Skeletal muscle tissue (tissue), 4 donors: ENCODE results near the gene LRR1. TPM values are rescaled to one million over a fixed set of nuclear protein-coding genes. Genes with fewer than 3 reads are reported as not detected.

ENCODE experiments used
- H3K27ac ChIP-seq: one replicate; pipeline ENCODE4 v1.7.0; 2013; ENCODE audit warnings: mild to moderate bottlenecking, low read depth, low read length, inconsistent platforms
- H3K27me3 ChIP-seq, 3 donors: one replicate each; pipeline ENCODE4 v1.7.0; 2013; ENCODE audit warnings: low read length in 3 of 3; ENCODE audit not compliant: control insufficient read depth in 3 of 3, insufficient read depth in 3 of 3
- H3K36me3 ChIP-seq, 3 donors: one replicate each; pipeline ENCODE4 v1.7.0; 2013; ENCODE audit warnings: low read length in 3 of 3; ENCODE audit not compliant: control insufficient read depth in 3 of 3, insufficient read depth in 3 of 3
- H3K4me1 ChIP-seq, 3 donors: one replicate each; pipeline ENCODE4 v1.7.0; 2013; ENCODE audit warnings: low read length in 3 of 3, mild to moderate bottlenecking in 3 of 3; ENCODE audit not compliant: control insufficient read depth in 3 of 3, insufficient read depth in 3 of 3
- H3K4me3 ChIP-seq, 3 donors: one replicate each; pipeline ENCODE4 v1.7.0; 2013; ENCODE audit warnings: low read length in 3 of 3
- H3K9ac ChIP-seq, 3 donors: one replicate each; pipeline ENCODE4 v1.7.0; 2013; ENCODE audit warnings: low read length in 3 of 3, mild to moderate bottlenecking in 3 of 3, moderate library complexity in 2 of 3, low read depth in 1 of 3
- H3K9me3 ChIP-seq, 3 donors: one replicate each; pipeline ENCODE4 v1.7.0; 2013; ENCODE audit warnings: low read length in 3 of 3; ENCODE audit not compliant: control insufficient read depth in 3 of 3
- total RNA-seq: library from RNA; depleted of rRNA; stranded (reverse); fragments of >200 nt; gene quantifications from one replicate; pipeline ENCODE4 v1.2.3, GENCODE V29; 2014
- donor health status: Osteomylitis.

Gene LRR1
- total RNA-seq, 1 donor from 2014 or later: 8.4 TPM

DNA sequence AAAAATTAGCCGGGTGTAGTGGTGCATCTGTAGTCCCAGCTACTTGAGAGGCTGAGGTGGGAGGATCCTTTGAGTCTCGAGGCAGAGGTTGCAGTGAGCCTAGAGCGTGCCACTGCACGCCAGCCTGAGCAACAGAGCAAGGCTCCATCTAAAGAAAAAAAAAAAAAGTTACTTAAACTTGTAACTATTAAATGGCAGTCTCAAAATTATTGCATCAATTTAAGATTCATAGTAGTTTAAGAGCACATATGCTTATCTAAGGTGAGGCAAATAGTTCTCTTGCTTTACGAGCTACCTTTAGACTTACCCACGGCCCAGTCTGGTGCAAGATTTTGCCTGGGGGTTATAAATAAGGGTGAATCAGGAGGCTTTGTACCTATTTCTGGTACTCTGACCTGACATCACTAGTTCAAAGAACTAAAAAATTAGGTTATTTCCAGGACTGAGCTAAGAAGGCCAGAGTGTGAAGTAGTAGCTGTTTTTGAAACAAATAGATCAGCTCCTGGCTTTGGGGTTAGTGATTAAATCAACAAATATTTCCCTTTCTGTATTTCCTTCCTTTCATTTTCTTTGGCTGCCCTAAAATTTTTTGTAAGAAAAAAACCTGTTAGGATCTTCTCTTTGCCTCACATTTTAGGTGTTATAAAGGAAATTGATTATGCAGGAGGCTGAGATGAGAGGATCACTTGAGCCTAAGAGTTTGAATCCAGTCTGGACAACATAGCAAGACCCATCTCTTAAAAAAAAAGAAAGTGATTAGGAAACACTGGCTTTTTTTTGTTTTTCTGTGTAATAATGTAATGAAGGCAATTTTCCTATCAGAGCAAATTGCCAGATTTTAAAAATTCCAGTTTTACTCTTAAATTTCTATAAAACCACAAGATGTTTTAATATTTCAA, 25.4 kb downstream of the LRR1 start:
- no peaks in the 10 kb centered on the region for H3K27me3 ChIP-seq
- no peak overlapping the region for H3K9ac ChIP-seq
- H3K9me3 ChIP-seq: no peaks in the 10 kb centered on the region
- H3K4me1 ChIP-seq: peaks cover 25 to 35% (median 25%) of the 10 kb centered on the region in 3 donors
- H3K4me3 ChIP-seq: no peak overlapping the region
- no peak overlapping the region for H3K27ac ChIP-seq
- peaks cover 0 to 6% (median 0%) of the 10 kb centered on the region in 3 donors for H3K36me3 ChIP-seq

DNA sequence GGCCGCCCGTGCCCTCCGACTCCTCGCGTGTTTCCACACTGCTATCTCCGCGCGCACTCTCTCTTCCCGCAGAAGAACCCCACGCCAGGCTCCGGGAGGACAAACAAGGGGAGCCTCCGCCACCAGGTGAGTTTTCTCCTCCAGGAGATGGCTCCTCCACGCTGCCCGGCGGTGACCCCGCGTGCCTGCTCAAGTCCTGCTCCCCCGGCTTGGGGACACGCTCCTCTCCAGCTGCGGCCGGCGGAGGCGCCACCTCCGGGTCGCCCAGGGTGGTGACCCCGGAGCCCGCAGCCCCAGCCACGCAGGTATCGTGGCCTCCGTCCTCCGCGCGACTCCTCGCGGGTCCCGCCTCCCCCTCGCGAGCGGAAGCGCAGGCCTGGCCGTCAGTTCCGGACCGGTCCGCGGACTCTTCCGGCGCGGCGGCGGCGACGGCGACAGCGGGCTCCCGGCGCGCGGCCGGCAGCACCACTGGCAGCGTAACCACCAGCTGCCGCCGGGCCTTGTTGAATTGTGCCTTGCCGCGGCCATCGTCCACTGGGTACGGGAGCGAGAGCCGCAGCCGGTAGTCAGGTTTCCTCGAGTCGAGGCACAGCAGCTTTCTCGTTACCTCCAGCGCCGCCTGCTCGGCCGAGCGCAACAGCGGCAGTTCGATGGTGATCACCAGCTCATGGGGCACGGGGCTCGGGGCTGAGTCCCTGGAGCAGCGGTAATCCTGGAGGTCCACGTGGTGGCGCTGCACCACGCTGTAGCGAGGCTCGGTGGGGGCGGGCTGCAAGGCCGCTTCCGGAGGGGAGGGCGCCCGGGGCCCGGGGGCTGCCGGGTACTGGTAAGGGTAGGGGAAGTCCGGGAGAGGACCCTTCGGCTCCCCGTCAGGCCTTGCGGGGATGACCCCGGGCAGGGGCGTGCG, 35.2 kb downstream of the LRR1 start:
- Histone ChIP-seq H3K4me3 (peak overlapping the region; percentile 88 to 97 (median 95)), H3K4me1 (peaks cover 12 to 24% (median 17%) of the 10 kb centered on the region in 3 donors), H3K27ac (peak overlapping the region; percentile 96), H3K9me3 (no peaks in the 10 kb centered on the region), H3K9ac (peak overlapping the region; percentile 90 to 96 (median 95)), H3K36me3 (peaks cover 0 to 8% (median 2%) of the 10 kb centered on the region in 3 donors), H3K27me3 (no peaks in the 10 kb centered on the region)

DNA sequence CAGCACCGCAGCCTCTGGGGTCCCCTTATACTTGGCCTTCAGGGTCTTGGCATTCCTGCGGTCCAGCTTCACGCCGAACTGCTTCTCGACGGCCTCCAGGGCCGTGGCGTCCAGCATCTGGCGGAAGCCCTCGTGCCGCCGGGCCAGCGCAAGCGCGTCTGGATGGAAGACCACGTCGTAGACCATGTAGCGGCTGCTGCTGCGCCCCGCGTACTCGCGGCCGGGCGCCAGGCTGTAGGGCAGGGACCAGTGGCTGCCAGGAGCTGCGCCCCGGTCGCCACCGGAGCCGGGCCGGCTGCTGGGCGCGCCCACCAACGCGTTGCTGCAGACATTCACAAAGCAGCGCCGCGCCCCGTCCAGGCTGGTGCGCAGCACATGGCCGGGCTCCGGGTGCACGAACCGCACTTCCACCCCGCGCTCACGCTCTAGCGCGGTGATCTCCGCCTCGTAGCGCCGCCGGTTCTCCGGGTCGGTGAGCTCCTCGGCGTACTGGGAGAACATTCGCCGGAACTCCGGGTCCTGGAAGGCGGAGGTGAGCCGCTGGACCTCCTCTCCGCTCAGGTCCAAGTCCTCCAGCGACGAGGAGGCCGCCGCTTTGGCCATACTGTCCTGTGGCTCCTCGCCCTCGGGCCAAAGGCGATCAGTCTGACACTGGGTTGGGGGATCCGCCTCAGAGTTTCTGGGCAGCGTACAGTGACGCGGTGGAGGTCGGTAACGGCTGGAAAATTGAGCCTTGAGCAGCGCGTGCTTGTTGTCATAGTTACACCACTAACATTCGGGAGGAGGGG, 36.0 kb downstream of the LRR1 start, which contains the start of gene DNAAF2:
Gene DNAAF2 (minus strand): TSS at position 698 of the 788 bp plus-strand sequence. CDS start 95 bp downstream, at position 603.
- Histone ChIP-seq H3K4me1 (peaks cover 12 to 24% (median 17%) of the 10 kb centered on the region in 3 donors), H3K4me3 (peak within 1 kb of the TSS; percentile 88 to 97 (median 95)), H3K9me3 (no peaks in the 10 kb centered on the region), H3K36me3 (peaks cover 0 to 8% (median 2%) of the 10 kb centered on the region in 3 donors), H3K27me3 (no peaks in the 10 kb centered on the region), H3K27ac (peak within 1 kb of the TSS; percentile 96), H3K9ac (peak within 1 kb of the TSS; percentile 90 to 96 (median 95))

DNA sequence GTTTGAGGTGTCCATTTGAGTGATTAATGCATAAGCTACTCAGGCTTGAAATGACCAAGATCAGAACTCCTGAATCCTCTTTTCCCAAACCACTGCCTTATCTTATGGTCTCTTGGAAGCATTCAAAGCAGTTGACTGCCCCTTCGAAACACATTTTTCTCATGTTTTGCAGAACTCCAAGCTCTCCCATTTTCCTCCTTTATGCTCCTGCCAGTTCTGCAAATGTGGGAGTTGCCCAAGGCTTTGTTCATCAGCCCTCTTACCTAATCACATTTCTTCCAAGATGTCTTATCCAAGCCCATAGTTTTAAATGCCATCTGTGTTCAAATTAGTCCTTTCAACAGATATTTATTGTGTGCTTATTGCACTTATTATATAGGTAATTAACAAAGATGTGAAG, 38.1 kb downstream of the LRR1 start:
- Histone ChIP-seq H3K9me3 (no peaks in the 10 kb centered on the region), H3K9ac (no peak overlapping the region), H3K4me3 (no peak overlapping the region), H3K27ac (no peak overlapping the region), H3K4me1 (peaks cover 10 to 22% (median 16%) of the 10 kb centered on the region in 3 donors), H3K36me3 (peaks cover 0 to 9% (median 2%) of the 10 kb centered on the region in 3 donors), H3K27me3 (no peaks in the 10 kb centered on the region)

DNA sequence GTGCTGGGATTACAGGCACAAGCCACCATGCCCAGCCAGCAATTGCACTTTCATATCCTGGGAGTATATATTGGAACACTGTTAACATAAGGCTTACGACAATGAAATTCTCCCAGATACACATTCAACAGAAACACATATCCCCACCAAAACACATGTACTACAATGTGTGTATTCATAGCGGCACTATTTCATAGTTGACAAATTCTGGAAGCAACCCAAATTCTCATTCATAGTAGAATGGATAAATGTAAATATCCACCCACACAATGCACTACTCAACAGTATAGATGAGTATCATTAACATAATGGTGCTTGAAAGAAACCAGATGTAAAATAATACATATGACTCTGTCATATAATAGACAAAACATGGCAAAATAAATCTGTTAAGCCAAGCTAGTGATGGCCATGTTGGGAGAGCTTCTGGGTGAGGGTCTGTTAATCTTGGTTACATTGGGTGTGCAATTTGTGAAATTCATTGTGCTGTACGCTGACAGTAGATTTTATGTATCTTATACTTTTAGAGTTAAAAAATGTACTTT, 38.9 kb downstream of the LRR1 start:
- Histone ChIP-seq H3K4me3 (no peak overlapping the region), H3K9me3 (no peaks in the 10 kb centered on the region), H3K36me3 (peaks cover 0 to 9% (median 2%) of the 10 kb centered on the region in 3 donors), H3K9ac (no peak overlapping the region), H3K27me3 (no peaks in the 10 kb centered on the region), H3K27ac (no peak overlapping the region), H3K4me1 (peaks cover 10 to 20% (median 17%) of the 10 kb centered on the region in 3 donors)

DNA sequence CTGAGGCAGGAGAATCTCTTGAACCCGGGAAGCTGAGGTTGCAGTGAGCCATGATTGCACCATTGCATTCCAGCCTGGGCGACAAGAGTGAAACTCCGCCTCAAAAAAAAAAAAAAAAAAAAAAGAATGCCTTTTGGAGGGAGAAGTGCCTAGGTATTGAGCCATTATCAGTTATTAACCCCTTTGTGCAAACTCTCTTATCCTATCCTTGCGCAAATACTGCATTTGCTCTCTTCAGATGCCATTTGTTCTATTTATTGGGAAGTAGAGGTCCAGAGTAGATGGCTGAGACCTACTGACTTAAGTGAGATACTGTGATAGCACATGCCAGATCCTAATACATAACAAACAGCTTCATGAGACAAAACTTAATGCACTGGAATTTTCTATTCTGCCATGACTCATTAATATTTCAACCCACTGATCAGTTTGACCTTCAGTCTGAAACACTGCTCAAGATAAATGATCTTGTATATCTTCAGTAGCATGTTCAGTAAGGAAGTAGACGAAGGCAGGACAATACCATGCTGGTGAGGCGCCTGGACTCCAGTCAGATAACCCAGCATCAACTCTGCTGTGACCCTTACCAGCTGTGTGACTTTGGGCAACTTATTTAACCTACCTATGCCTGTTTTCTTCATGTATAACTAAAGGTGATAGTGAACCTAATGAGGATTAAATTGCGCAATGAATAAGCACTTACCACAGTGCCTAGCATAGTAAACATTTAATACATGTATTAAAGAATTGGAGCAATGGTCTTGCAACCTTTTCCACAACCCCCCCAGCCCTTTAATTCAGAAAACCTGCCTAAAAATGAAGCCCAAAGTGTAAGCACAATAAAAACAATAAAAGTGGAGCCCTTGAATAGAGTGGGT, 42.0 kb downstream of the LRR1 start:
- H3K27ac ChIP-seq: no peak overlapping the region
- H3K9ac ChIP-seq: no peak overlapping the region
- no peaks in the 10 kb centered on the region for H3K27me3 ChIP-seq
- peaks cover 6 to 13% (median 6%) of the 10 kb centered on the region in 3 donors for H3K4me1 ChIP-seq
- no peak overlapping the region for H3K4me3 ChIP-seq
- no peaks in the 10 kb centered on the region for H3K9me3 ChIP-seq
- H3K36me3 ChIP-seq: peaks cover 0 to 9% (median 2%) of the 10 kb centered on the region in 3 donors

DNA sequence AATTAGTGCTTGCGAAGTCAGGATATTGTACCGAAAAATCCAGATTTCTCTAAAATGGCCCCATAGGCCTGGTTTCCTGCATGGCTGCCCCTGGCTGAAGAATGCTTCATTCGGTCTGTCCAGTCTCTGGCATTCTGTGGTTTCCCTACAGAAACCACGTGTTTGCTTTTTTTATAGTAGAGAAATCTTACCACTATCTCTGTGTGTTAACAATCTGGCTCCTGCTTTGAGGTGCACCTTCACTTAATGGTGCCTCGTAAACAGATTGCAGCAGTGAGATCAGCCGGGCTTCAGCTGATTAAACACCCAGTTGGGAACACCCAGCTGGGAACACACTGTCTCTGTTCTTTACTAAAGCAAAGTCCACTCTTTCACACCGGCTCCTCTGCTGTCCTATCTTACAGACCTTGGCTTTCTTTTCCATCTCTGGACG, 43.0 kb downstream of the LRR1 start:
- Histone ChIP-seq H3K36me3 (peaks cover 0 to 7% (median 2%) of the 10 kb centered on the region in 3 donors), H3K9ac (no peak overlapping the region), H3K4me1 (peaks cover 0 to 5% (median 4%) of the 10 kb centered on the region in 3 donors), H3K4me3 (no peak overlapping the region), H3K27me3 (no peaks in the 10 kb centered on the region), H3K9me3 (no peaks in the 10 kb centered on the region), H3K27ac (no peak overlapping the region)

DNA sequence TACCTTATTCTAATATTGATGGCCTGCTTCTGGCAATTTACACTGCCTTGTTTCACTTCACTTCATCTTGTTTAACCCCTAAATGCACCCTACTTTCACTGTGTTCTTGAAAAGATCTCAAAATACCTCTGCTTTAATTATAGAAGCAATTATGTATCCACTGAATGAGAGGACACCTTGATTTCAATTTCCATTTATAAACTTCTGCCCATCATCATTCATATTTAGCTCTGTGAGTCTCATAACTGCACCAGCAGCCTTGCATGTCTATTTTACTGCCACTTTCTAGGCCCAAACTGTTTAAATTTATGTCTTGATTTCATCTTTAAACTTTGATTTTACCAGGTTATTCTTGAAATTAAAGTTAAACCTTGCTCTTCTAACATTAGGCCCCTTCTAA, 43.4 kb downstream of the LRR1 start:
- Histone ChIP-seq H3K4me3 (no peak overlapping the region), H3K4me1 (peaks cover 0 to 5% (median 4%) of the 10 kb centered on the region in 3 donors), H3K27me3 (no peaks in the 10 kb centered on the region), H3K27ac (no peak overlapping the region), H3K9ac (no peak overlapping the region), H3K36me3 (peaks cover 0 to 5% (median 0%) of the 10 kb centered on the region in 3 donors), H3K9me3 (no peaks in the 10 kb centered on the region)
